ENCODE results near the gene NEDD9. TPM values are rescaled to one million over a fixed set of nuclear protein-coding genes. Genes with fewer than 3 reads are reported as not detected.

The NEDD9 gene
- total and polyA plus RNA-seq, 2 of the 13 experiments (the other 11 are each of a cell fraction or from before 2014, with no cell fraction given), result 27.1 to 389 TPM

DNA sequence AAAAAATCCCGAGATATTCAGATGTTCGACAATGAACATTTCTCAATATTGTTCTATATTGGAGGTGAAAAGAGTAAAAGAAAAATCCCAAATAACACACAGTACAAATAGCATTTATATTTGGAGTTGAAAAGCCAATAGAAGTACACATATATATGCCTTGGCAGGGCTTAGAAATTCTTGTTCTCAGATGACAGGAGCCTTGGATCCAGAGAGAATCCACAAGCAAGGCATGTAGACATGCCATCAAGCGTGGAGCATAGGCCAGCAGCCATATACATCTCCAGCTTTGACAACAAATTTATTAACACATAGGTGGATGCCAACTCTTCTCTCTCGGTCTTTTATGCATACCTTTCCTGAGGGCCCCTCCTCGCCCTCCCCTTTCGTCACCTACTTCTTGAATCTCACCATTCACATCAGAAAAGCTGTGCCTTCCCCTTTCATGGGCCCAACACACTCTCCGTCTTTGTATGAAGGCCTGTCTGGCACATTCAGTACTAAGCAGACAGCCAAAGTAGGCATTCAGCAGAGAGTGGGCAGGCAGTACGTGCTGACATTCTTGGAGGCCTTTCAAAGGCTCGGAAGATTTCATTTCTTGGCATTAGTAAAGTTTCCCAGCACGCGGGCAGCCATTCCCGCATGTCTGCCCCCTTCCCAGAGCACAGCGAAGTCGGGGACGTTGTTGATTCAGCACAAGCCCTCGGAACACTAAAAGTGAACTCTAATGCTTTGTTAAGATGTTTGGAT, 18.2 kb downstream of the NEDD9 start (continued):
- TF ChIP-seq, protein P1, sequence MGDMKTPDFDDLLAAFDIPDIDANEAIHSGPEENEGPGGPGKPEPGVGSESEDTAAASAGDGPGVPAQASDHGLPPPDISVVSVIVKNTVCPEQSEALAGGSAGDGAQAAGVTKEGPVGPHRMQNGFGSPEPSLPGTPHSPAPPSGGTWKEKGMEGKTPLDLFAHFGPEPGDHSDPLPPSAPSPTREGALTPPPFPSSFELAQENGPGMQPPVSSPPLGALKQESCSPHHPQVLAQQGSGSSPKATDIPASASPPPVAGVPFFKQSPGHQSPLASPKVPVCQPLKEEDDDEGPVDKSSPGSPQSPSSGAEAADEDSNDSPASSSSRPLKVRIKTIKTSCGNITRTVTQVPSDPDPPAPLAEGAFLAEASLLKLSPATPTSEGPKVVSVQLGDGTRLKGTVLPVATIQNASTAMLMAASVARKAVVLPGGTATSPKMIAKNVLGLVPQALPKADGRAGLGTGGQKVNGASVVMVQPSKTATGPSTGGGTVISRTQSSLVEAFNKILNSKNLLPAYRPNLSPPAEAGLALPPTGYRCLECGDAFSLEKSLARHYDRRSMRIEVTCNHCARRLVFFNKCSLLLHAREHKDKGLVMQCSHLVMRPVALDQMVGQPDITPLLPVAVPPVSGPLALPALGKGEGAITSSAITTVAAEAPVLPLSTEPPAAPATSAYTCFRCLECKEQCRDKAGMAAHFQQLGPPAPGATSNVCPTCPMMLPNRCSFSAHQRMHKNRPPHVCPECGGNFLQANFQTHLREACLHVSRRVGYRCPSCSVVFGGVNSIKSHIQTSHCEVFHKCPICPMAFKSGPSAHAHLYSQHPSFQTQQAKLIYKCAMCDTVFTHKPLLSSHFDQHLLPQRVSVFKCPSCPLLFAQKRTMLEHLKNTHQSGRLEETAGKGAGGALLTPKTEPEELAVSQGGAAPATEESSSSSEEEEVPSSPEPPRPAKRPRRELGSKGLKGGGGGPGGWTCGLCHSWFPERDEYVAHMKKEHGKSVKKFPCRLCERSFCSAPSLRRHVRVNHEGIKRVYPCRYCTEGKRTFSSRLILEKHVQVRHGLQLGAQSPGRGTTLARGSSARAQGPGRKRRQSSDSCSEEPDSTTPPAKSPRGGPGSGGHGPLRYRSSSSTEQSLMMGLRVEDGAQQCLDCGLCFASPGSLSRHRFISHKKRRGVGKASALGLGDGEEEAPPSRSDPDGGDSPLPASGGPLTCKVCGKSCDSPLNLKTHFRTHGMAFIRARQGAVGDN (CRISPR knock-in tag; IDR thresholded peaks at IDR 0.05), result peak; percentile 40
- TF ChIP-seq GATAD2A (CRISPR knock-in tag; IDR thresholded peaks at IDR 0.05) (no peak), DNMT3B (CRISPR knock-in tag; conservative IDR thresholded peaks at IDR 0.05) (no peak), MAF1 (CRISPR knock-in tag; IDR thresholded peaks at IDR 0.05; ENCODE audit: borderline replicate concordance) (no peak), ZNF703 (CRISPR knock-in tag; IDR thresholded peaks at IDR 0.05; ENCODE audit: borderline replicate concordance) (no peak), NR2F2 (IDR thresholded peaks at IDR 0.05; ENCODE audit: borderline replicate concordance, low read depth) (no peak), ZNF766 (CRISPR knock-in tag; IDR thresholded peaks at IDR 0.05; ENCODE audit: borderline replicate concordance) (no peak), ZNF839 (CRISPR knock-in tag; IDR thresholded peaks at IDR 0.05; ENCODE audit: borderline replicate concordance) (no peak), SRY (CRISPR knock-in tag; IDR thresholded peaks at IDR 0.05) (no peak), ZSCAN25 (CRISPR knock-in tag; IDR thresholded peaks at IDR 0.05) (no peak), KAT8 (CRISPR knock-in tag; IDR thresholded peaks at IDR 0.05) (no peak), ZNF780A (CRISPR knock-in tag; IDR thresholded peaks at IDR 0.05) (no peak), SIX1 (CRISPR knock-in tag; IDR thresholded peaks at IDR 0.05; ENCODE audit: borderline replicate concordance) (no peak), ZFP41 (CRISPR knock-in tag; IDR thresholded peaks at IDR 0.05; ENCODE audit: borderline replicate concordance) (no peak), POLR2AphosphoS5 (IDR thresholded peaks at IDR 0.05; ENCODE audit: low read depth, low read length) (peak; percentile 41; the same call in 1 of the 2 replicates), PPARG (CRISPR knock-in tag; conservative IDR thresholded peaks at IDR 0.05) (no peak)
- TF ChIP-seq, protein P2, sequence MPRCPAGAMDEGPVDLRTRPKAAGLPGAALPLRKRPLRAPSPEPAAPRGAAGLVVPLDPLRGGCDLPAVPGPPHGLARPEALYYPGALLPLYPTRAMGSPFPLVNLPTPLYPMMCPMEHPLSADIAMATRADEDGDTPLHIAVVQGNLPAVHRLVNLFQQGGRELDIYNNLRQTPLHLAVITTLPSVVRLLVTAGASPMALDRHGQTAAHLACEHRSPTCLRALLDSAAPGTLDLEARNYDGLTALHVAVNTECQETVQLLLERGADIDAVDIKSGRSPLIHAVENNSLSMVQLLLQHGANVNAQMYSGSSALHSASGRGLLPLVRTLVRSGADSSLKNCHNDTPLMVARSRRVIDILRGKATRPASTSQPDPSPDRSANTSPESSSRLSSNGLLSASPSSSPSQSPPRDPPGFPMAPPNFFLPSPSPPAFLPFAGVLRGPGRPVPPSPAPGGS (CRISPR knock-in tag; IDR thresholded peaks at IDR 0.05), result peak; percentile 37; the same call in 1 of the 2 replicates
- TF ChIP-seq, protein P3, sequence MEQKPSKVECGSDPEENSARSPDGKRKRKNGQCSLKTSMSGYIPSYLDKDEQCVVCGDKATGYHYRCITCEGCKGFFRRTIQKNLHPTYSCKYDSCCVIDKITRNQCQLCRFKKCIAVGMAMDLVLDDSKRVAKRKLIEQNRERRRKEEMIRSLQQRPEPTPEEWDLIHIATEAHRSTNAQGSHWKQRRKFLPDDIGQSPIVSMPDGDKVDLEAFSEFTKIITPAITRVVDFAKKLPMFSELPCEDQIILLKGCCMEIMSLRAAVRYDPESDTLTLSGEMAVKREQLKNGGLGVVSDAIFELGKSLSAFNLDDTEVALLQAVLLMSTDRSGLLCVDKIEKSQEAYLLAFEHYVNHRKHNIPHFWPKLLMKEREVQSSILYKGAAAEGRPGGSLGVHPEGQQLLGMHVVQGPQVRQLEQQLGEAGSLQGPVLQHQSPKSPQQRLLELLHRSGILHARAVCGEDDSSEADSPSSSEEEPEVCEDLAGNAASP (CRISPR knock-in tag; IDR thresholded peaks at IDR 0.05; ENCODE audit: borderline replicate concordance), result no peak
- TF ChIP-seq, protein P4, sequence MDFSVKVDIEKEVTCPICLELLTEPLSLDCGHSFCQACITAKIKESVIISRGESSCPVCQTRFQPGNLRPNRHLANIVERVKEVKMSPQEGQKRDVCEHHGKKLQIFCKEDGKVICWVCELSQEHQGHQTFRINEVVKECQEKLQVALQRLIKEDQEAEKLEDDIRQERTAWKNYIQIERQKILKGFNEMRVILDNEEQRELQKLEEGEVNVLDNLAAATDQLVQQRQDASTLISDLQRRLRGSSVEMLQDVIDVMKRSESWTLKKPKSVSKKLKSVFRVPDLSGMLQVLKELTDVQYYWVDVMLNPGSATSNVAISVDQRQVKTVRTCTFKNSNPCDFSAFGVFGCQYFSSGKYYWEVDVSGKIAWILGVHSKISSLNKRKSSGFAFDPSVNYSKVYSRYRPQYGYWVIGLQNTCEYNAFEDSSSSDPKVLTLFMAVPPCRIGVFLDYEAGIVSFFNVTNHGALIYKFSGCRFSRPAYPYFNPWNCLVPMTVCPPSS (IDR thresholded peaks at IDR 0.05), result no peak
- TF ChIP-seq, protein P5, sequence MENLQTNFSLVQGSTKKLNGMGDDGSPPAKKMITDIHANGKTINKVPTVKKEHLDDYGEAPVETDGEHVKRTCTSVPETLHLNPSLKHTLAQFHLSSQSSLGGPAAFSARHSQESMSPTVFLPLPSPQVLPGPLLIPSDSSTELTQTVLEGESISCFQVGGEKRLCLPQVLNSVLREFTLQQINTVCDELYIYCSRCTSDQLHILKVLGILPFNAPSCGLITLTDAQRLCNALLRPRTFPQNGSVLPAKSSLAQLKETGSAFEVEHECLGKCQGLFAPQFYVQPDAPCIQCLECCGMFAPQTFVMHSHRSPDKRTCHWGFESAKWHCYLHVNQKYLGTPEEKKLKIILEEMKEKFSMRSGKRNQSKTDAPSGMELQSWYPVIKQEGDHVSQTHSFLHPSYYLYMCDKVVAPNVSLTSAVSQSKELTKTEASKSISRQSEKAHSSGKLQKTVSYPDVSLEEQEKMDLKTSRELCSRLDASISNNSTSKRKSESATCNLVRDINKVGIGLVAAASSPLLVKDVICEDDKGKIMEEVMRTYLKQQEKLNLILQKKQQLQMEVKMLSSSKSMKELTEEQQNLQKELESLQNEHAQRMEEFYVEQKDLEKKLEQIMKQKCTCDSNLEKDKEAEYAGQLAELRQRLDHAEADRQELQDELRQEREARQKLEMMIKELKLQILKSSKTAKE (CRISPR knock-in tag; IDR thresholded peaks at IDR 0.05; ENCODE audit: borderline replicate concordance), result no peak

Data from HepG2 (cell line).